IPS-18c (cell line): ENCODE measurements around the gene GBA3.

Experiments
- H3K4me3 ChIP-seq: 2 replicates; pipeline ENCODE4 v1.7.0; 2013; ENCODE audit warnings: low read depth, mild to moderate bottlenecking, low read length, moderate library complexity; ENCODE audit not compliant: insufficient read depth
- H3K9me3 ChIP-seq: one replicate; pipeline ENCODE4 v1.6.1; 2013; ENCODE audit warnings: mild to moderate bottlenecking, low read length, moderate library complexity; ENCODE audit not compliant: control insufficient read depth, insufficient read depth

GBA3 gene

GRCh38 chr4:22683726-22684125 lies 9.0 kb upstream of the GBA3 start:
- Histone ChIP-seq H3K9me3 (no peaks in the 10 kb centered on the region), H3K4me3 (no peak overlapping the region)

DNA sequence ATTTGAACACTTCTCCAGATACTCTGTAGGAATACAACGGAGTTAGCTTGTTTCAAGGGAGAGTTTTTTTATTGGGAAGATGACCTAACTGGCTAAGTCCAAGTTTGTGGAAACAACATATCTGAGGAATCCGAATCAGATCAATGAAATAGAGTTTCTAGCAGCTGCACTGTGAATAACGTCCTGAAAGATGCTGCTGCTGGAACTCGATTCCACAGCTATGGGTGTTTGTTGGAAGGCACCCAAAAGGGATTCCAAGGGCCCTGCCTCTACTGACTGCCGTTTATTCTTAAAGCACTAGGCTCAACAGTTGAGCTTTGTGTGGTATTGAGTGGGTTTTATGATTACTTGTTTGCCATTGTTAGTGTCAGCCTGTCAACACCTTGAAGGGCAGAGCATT lies 6.6 kb upstream of the GBA3 start:
- Histone ChIP-seq H3K9me3 (peaks cover 2% of the 10 kb centered on the region), H3K4me3 (no peak overlapping the region)

- Histone ChIP-seq H3K9me3 (peaks cover 2% of the 10 kb centered on the region), H3K4me3 (no peak overlapping the region)
These were observed 4.5 kb upstream of the GBA3 start for GRCh38 chr4:22688236-22688635.

- H3K4me3 ChIP-seq, result no peak overlapping the region
- peaks cover 2% of the 10 kb centered on the region for H3K9me3 ChIP-seq
These were observed 3.3 kb upstream of the GBA3 start for GRCh38 chr4:22689428-22689827.

DNA sequence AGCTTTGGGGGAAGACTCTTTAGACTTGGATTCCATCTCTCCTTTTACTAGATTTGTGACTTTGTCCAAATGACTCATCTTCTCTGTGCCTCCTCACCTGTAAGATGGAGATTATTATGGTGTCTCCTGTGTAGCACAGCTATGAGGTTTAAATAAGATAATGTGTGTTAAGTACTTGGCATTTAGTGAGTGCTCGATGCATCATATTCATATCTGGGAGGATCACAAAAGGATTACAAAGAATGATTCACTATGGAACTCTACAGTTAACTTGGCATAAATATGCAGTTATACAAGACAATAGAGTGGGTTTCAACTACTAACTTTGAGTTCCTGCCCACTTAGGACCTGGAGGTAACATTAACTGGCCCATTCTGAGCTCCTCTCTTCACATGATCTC lies 2.3 kb downstream of the GBA3 start:
- Histone ChIP-seq H3K9me3 (no peaks in the 10 kb centered on the region), H3K4me3 (no peak overlapping the region)

- Histone ChIP-seq H3K9me3 (no peaks in the 10 kb centered on the region), H3K4me3 (no peak overlapping the region)
These were observed 3.2 kb downstream of the GBA3 start for GRCh38 chr4:22695917-22696316.

DNA sequence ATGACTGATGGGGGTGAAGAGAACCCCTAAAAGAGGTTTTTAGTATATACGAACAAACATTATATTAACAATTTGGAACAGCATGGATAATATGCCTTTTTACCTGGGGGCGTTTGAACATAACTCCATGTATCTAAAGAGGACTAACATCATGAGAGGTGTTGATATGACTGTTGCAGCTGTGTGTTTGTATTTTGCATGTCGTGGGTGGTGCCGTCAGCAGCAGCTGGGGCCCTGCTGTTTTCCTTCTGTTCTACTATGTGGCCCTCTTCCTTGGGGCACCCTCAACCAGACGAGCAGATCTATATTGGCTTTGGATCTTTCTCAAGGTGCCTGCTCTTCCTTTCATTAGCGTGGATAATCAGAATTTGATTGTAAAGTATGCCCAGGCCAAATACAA lies 11.2 kb downstream of the GBA3 start:
- H3K9me3 ChIP-seq, result no peaks in the 10 kb centered on the region
- no peak overlapping the region for H3K4me3 ChIP-seq

DNA sequence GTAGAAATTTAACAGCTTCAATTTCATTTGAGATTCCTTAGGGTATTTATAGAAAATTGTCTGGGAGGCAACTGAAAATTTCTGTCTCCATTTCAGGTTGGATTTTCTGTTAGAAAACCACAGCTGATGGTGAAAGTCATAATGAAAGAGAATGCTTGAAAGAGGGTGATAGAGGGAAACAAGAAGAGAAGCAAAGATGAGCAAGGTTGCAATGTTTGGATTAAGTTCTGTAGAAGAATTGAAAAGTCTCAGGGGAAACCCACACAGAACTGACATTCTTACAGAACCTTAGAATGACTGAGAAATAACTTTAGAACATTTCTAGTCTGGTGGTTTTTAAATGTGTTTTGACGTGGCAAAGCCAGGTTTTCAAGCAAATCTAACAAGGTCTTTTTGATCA lies 14.7 kb downstream of the GBA3 start:
- H3K4me3 ChIP-seq, result no peak overlapping the region
- no peaks in the 10 kb centered on the region for H3K9me3 ChIP-seq

DNA sequence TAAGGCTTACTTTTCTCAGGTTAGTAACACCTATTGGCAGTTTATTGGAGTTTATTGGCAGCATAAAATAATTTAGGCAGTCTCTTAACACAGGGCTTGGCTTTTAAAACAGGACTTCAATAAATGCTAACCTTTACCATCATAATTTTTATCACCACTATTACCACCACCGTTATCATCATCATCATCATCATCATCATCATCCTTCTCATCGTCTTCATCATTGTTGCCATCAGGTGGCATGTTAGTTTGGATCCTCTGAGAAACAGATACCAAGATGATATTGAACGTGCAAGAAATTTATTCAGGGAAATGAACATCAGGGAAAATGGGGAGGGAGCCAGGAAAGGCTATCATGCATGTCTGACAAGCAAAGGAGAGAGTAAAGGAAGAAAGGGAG lies 16.2 kb downstream of the GBA3 start:
- H3K4me3 ChIP-seq, result no peak overlapping the region
- H3K9me3 ChIP-seq, result no peaks in the 10 kb centered on the region

DNA sequence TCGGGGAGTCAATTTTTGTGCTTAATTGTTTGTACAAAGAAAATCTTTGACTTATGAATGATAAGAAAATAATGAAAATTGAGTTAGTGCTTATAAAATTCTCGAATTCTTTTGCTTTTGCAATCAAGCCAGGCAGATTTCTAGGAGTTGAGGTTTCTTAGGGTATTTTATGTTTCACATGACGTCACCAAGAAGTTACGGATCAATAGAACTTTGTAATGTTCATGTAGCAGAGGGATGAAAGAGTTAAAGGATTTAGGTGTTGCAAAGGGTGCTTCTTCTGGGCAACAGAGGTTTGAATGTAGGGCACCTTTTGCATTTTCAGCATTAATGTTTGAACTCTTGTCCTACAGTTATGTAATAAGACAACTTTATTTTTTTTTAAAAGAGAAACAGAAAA lies 19.4 kb downstream of the GBA3 start:
- Histone ChIP-seq H3K9me3 (peaks cover 2% of the 10 kb centered on the region), H3K4me3 (no peak overlapping the region)

DNA sequence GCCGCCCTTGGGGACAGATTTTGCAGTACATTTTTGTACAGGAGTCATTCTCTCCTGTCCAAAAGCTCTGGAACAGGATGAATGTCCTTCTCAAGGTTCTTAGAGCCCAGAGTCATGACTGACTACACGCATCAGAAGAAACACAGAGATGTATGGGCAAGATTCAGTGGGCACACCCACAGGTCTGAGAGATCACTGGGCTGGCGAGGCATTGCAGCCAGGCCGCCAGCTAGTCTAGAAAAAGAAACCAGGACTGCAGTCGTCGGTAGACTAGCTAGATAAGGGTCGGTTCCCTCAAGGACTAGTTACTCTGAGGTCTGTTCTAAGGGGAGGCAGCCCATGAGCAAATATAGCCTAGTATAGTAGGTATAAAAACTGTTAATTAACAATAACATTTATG lies 19.8 kb downstream of the GBA3 start:
- Histone ChIP-seq H3K9me3 (peaks cover 2% of the 10 kb centered on the region), H3K4me3 (no peak overlapping the region)

GRCh38 chr4:22713841-22714240 lies 21.1 kb downstream of the GBA3 start:
- Histone ChIP-seq H3K4me3 (no peak overlapping the region), H3K9me3 (peaks cover 2% of the 10 kb centered on the region)

- H3K4me3 ChIP-seq, result no peak overlapping the region
- peaks cover 2% of the 10 kb centered on the region for H3K9me3 ChIP-seq
These were observed 26.5 kb downstream of the GBA3 start for GRCh38 chr4:22719218-22719617.

GRCh38 chr4:22720091-22720490 lies 27.4 kb downstream of the GBA3 start:
- Histone ChIP-seq H3K4me3 (no peak overlapping the region), H3K9me3 (peaks cover 2% of the 10 kb centered on the region)

DNA sequence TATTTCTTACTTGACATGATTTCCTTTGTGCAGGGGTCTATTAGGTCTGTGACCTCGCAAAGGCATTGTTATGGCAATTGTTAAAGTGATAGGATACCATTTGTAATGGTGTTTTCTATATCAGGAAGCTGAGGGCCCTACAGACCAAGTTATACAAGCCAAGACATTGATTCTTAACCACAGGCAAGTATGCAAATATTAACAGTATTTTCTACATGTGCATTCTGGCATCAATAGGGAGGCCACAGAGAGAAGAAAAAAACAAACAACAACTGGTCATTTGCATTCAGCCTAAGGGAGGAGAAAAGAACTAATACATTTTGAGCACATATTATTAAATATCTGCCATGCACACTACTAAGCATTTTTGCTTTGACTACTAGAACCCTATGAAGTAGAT lies 28.5 kb downstream of the GBA3 start:
- Histone ChIP-seq H3K4me3 (no peak overlapping the region), H3K9me3 (no peaks in the 10 kb centered on the region)

DNA sequence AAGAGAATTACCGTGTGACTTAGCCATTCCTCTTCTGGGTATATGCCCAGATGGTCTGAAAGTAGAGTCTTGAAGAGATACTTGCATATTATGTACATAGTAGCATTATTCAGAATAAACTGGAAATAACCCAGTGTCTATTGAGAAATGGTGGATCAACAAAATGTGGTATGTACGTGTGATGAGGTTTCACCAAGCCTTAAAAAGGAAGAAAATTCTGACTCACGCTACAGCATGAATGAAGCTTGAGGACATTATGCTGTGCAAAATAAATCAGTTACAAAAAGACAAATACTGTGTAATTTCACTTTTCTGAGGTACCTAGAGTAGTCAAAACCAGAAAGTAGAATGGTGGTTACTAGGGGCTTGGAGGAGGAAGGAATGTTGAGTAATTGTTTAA lies 37.3 kb downstream of the GBA3 start:
- H3K9me3 ChIP-seq, result no peaks in the 10 kb centered on the region

GRCh38 chr4:22733816-22734215 lies 41.1 kb downstream of the GBA3 start:
- no peak overlapping the region for H3K4me3 ChIP-seq
- H3K9me3 ChIP-seq, result no peaks in the 10 kb centered on the region

More for the DNA sequence above, 37.3 kb downstream of the GBA3 start:
- no peak overlapping the region for H3K4me3 ChIP-seq

DNA sequence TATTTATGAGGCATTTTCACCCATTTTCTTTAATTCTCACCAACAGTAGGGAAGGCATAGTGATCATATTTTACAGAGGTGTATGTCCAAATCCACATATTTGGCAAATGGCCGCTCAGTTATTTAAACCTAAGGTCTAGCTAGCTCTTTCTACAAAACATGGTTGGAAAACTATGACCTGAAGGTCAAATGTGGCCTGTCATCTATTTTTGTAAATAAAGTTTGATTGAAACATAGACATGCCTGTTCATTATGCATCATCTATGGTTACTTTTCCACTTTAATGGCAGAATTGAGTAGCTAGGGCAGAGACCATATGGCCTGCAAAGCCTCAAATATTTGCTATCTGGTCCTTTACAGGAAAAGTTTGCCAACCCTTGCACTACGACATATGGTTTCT lies 44.2 kb downstream of the GBA3 start:
- Histone ChIP-seq H3K9me3 (no peaks in the 10 kb centered on the region), H3K4me3 (no peak overlapping the region)

DNA sequence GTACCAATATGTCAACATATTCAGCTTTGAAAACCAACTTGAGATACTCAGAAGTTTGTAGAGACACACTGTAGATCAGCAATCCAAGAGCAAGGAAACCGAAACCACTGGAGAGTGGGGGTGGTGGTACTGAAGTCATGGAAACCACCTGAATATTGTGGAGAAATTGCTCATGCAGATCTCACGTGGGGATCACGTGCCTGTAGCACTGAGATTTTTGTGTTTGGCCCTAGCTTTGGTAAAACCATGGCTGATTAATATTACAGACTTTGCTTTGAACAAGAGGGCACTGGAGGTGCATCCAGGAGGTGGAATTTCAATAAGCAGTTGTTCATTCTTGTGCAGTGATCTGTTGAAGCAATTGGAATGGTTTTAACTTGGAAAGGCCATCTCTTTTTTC lies 47.2 kb downstream of the GBA3 start:
- Histone ChIP-seq H3K9me3 (no peaks in the 10 kb centered on the region), H3K4me3 (no peak overlapping the region)

DNA sequence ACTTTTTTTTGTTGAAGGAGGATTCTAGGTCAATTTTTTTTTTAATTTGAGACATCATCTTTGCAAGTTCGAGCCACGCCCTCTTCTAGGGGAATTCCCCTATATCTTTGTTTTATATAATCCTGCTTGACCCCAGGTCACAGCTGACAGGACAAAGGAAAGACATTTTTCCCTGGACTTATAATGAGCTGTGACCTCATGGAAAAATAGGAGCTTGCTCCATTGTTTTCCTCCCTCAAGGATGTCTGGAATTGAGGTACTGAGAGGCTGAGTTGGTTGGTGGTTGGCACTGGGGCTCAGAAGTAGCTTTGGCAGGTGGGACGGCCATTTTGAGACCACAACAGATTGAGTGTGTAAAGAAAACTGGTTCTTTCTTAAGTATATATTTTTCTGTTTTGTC lies 49.0 kb downstream of the GBA3 start:
- H3K4me3 ChIP-seq, result no peak overlapping the region

More for the DNA sequence above, 49.0 kb downstream of the GBA3 start:
- H3K9me3 ChIP-seq, result no peaks in the 10 kb centered on the region
